Measurements from ENCODE around the gene ZNF668.

DNA sequence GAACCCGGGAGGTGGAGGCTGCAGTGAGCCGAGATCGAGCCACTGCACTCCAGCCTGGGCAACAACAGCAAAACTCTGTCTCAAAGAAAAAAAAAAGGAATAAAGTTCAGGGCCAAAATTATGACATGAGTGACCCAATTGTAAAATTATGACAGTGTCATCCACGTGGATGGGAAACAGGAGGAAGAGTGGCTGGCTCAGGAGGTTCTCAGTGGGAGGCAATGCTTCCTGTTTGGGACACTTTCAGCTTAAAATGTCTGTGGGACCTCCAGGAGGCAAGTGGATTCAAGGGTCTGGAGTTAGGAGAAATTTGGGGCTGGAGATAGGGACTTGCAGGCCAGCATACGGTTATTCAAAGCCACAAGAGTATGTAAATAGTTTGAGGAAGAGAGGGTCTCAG is 48.7 kb downstream of the ZNF668 start:
- TF ChIP-seq CTCF (IDR thresholded peaks at IDR 0.05) (no peak), POLR2A (IDR thresholded peaks at IDR 0.05) (no peak)
